H1 (cell line): Measurements from ENCODE around the gene MGAT5. TPM values are rescaled to one million over a fixed set of nuclear protein-coding genes. Genes with fewer than 3 reads are reported as not detected.

Source experiments
- CTCF ChIA-PET: fragments of 300-600 bp; sonication (Branson Sonifier 250); formaldehyde crosslinking; loops from one replicate; lab custom pipeline; 2021; ENCODE audit not compliant: partially characterized antibody; lab: Charles Lee
- POLR2A ChIA-PET: fragments of 300-600 bp; sonication (Branson Sonifier 250); formaldehyde crosslinking; loops from one replicate; lab custom pipeline; 2021; ENCODE audit warnings: inconsistent platforms; ENCODE audit not compliant: partially characterized antibody; lab: Charles Lee
- DNase-seq, 2 experiments: peaks; one replicate each; pipeline versions ENCODE4 v3.0.0 to v3.0.0-alpha.2; 2010 to 2022; ENCODE audit warnings: low spot score in 2 of 2, low read depth in 1 of 2, mixed read lengths in 1 of 2
- FAIRE-seq: peaks from 2 replicates; lab custom pipeline; 2011; peaks lifted over from hg19 to GRCh38; lab: Jason Lieb, UNC
- H2AFZ ChIP-seq: 2 replicates; pipeline ENCODE4 v1.8.1; 2012; ENCODE audit warnings: low read length, inconsistent platforms
- H2AK5ac ChIP-seq: 2 replicates; pipeline ENCODE4 v1.6.1; 2013; ENCODE audit warnings: low read depth, low read length
- H2BK120ac ChIP-seq: replicated peaks from 2 replicates; pipeline ENCODE3; 2013; ENCODE audit warnings: low read depth, low read length, inconsistent platforms
- H2BK12ac ChIP-seq: 2 replicates; pipeline ENCODE4 v1.6.1; 2013; ENCODE audit warnings: low read depth, low read length
- H2BK15ac ChIP-seq: 2 replicates; pipeline ENCODE4 v1.6.1; 2013; ENCODE audit warnings: low read length
- H2BK20ac ChIP-seq: 2 replicates; pipeline ENCODE4 v1.6.1; 2013; ENCODE audit warnings: low read length
- H2BK5ac ChIP-seq: 2 replicates; pipeline ENCODE4 v1.6.1; 2013; ENCODE audit warnings: low read depth, low read length
- H3K14ac ChIP-seq: 2 replicates; pipeline ENCODE4 v1.6.1; 2013; ENCODE audit warnings: inconsistent platforms; ENCODE audit not compliant: insufficient read length
- H3K18ac ChIP-seq: 2 replicates; pipeline ENCODE4 v1.6.1; 2013; ENCODE audit warnings: low read length; ENCODE audit errors: extremely low read depth
- H3K23ac ChIP-seq: 2 replicates; pipeline ENCODE4 v1.6.1; 2013; ENCODE audit warnings: inconsistent platforms; ENCODE audit not compliant: insufficient read length
- H3K23me2 ChIP-seq: 2 replicates; pipeline ENCODE4 v1.6.1; 2013; ENCODE audit warnings: low read depth, low read length
- H3K27ac ChIP-seq: 2 replicates; pipeline ENCODE4 v1.6.1; 2011; ENCODE audit warnings: low read depth, low read length, inconsistent platforms
- H3K27me3 ChIP-seq, 4 experiments: replicated peaks in 1 of 4; 1 replicate in 1 of 4; 2 replicates in 3 of 4; pipeline versions ENCODE4 v1.6.1 to v1.8.1; 2011 to 2013; ENCODE audit warnings: low read length in 3 of 4, mild to moderate bottlenecking in 3 of 4, inconsistent platforms in 2 of 4, mixed read lengths in 2 of 4, moderate library complexity in 1 of 4; ENCODE audit not compliant: control insufficient read depth in 3 of 4, insufficient read depth in 3 of 4; ENCODE audit errors: extremely low read depth in 1 of 4
- H3K36me3 ChIP-seq, 4 experiments: 2 replicates each; pipeline versions ENCODE4 v1.6.1 to v1.8.1; 2011 to 2013; ENCODE audit warnings: mild to moderate bottlenecking in 4 of 4, low read length in 3 of 4, moderate library complexity in 2 of 4, control low read depth in 1 of 4, inconsistent platforms in 1 of 4; ENCODE audit not compliant: insufficient read depth in 4 of 4, control insufficient read depth in 2 of 4
- H3K4ac ChIP-seq: replicated peaks from 2 replicates; pipeline ENCODE3; 2013; ENCODE audit warnings: low read length, low read depth, mixed read lengths, inconsistent platforms; ENCODE audit not compliant: insufficient read length
- H3K4me1 ChIP-seq, 4 experiments: replicated peaks in 1 of 4; 1 replicate in 1 of 4; 2 replicates in 3 of 4; pipeline versions ENCODE4 v1.6.1 to v1.8.1; 2011 to 2013; ENCODE audit warnings: low read length in 3 of 4, inconsistent platforms in 2 of 4, mixed read lengths in 1 of 4; ENCODE audit not compliant: insufficient read depth in 4 of 4, control insufficient read depth in 3 of 4
- H3K4me2 ChIP-seq, 2 experiments: 2 replicates each; pipeline versions ENCODE4 v1.6.1 to v1.8.1; 2011 to 2013; ENCODE audit warnings: low read depth in 2 of 2, low read length in 2 of 2, control low read depth in 1 of 2, inconsistent platforms in 1 of 2, mild to moderate bottlenecking in 1 of 2; ENCODE audit not compliant: insufficient read depth in 1 of 2
- H3K4me3 ChIP-seq, 4 experiments: fragments of 200-600, 300-600 bp in 1 of 4; sonication (generic), shearing (Covaris generic), sonication (Bioruptor Twin) in 1 of 4; 2 replicates each; pipeline versions ENCODE4 v1.5.1 to v1.8.1; 2011 to 2016; ENCODE audit warnings: low read length in 4 of 4, low read depth in 3 of 4, control low read depth in 2 of 4, inconsistent platforms in 2 of 4, mild to moderate bottlenecking in 2 of 4, mixed read lengths in 1 of 4, moderate library complexity in 1 of 4; ENCODE audit not compliant: insufficient read depth in 2 of 4; ENCODE audit errors: extremely low read depth in 1 of 4
- H3K56ac ChIP-seq: replicated peaks from 2 replicates; pipeline ENCODE3; 2013; ENCODE audit warnings: low read depth, mild to moderate bottlenecking, mixed read lengths, low read length, inconsistent platforms; ENCODE audit not compliant: insufficient read length
- H3K79me1 ChIP-seq: 2 replicates; pipeline ENCODE4 v1.6.1; 2013; ENCODE audit warnings: low read depth, low read length, control low read depth
- H3K79me2 ChIP-seq, 2 experiments: 2 replicates each; pipeline versions ENCODE4 v1.6.1 to v1.8.1; 2012 to 2013; ENCODE audit warnings: low read length in 2 of 2, mild to moderate bottlenecking in 2 of 2, inconsistent platforms in 1 of 2; ENCODE audit not compliant: insufficient read depth in 2 of 2, control insufficient read depth in 1 of 2
- H3K9ac ChIP-seq, 4 experiments: replicated peaks in 1 of 4; 1 replicate in 1 of 4; 2 replicates in 3 of 4; pipeline versions ENCODE4 v1.6.1 to v1.8.1; 2011 to 2013; ENCODE audit warnings: low read depth in 3 of 4, low read length in 3 of 4, control low read depth in 2 of 4, mild to moderate bottlenecking in 2 of 4, moderate library complexity in 2 of 4, inconsistent platforms in 1 of 4; ENCODE audit errors: extremely low read depth in 1 of 4
- H3K9me3 ChIP-seq, 2 experiments: 2 replicates each; pipeline versions ENCODE4 v1.6.1 to v1.8.1; 2012 to 2013; ENCODE audit warnings: mild to moderate bottlenecking in 2 of 2, moderate library complexity in 2 of 2, control low read depth in 1 of 2, inconsistent platforms in 1 of 2, low read depth in 1 of 2, low read length in 1 of 2, mixed read lengths in 1 of 2; ENCODE audit not compliant: insufficient read depth in 2 of 2
- H4K20me1 ChIP-seq, 2 experiments: replicated peaks in 1 of 2; 2 replicates each; pipeline versions ENCODE3 to v1.8.1; 2011 to 2013; ENCODE audit warnings: inconsistent platforms in 2 of 2, low read length in 2 of 2, mild to moderate bottlenecking in 1 of 2; ENCODE audit not compliant: insufficient read depth in 2 of 2, control insufficient read depth in 1 of 2
- H4K5ac ChIP-seq: 2 replicates; pipeline ENCODE4 v1.6.1; 2013; ENCODE audit warnings: low read length, low read depth, mixed read lengths, inconsistent platforms; ENCODE audit not compliant: insufficient read length
- H4K8ac ChIP-seq: 2 replicates; pipeline ENCODE4 v1.8.0; 2013; ENCODE audit warnings: mild to moderate bottlenecking, moderate library complexity, low read length, inconsistent platforms; ENCODE audit not compliant: insufficient read depth; ENCODE audit errors: extremely low read depth
- H4K91ac ChIP-seq: replicated peaks from 2 replicates; pipeline ENCODE3; 2013; ENCODE audit warnings: low read length, mixed read lengths, inconsistent platforms; ENCODE audit not compliant: insufficient read length
- WGBS, 2 experiments: shearing (Covaris generic) in 1 of 2; methylation state at CpG; one replicate each; pipeline versions ENCODE4 v1.1.6 to v1.1.7; 2013 to 2015; ENCODE audit warnings: low lambda C conversion rate in 2 of 2, mixed read lengths in 2 of 2, inconsistent platforms in 1 of 2, low coverage in 1 of 2, missing lambda C conversion rate in 1 of 2; ENCODE audit not compliant: insufficient replicate concordance in 2 of 2, insufficient coverage in 1 of 2, insufficient read length in 1 of 2; ENCODE audit errors: extremely low coverage in 1 of 2, missing lambda C conversion rate in 1 of 2; 5-methylcytosine and 5-hydroxymethylcytosine counted together
- polyA plus RNA-seq, 7 experiments: library from polyadenylated mRNA; depleted of rRNA in 3 of 7; stranded (reverse) in 5 of 7; unstranded in 2 of 7; fragments of >200 nt in 5 of 7; fragments of 200-250 nt in 2 of 7; gene quantifications; 1 replicate in 5 of 7; 2 replicates in 1 of 7; 4 replicates in 1 of 7; pipeline versions ENCODE4 v1.2.1 to v1.2.3, GENCODE V29; 2011 to 2013; ENCODE audit warnings: missing spikeins in 2 of 7, mixed read lengths in 2 of 7
- total RNA-seq: library from RNA; stranded (reverse); fragmentation: NEBNext Ultra II Directional; extraction: Animal tissue kit (Norgen Biotek cat#: 25700); gene quantifications from 2 replicates; pipeline ENCODE4 v1.2.1, GENCODE V29; 2021
- TF ChIP-seq, protein P1 (sequence below): IDR thresholded peaks from 2 replicates; pipeline ENCODE4 v1.6.1; 2011; ENCODE audit warnings: low read depth, mild to moderate bottlenecking, low read length; ENCODE audit not compliant: insufficient read depth

MGAT5 gene
- total and polyA plus RNA-seq, 2 of the 8 experiments (the other 6 are each of a cell fraction or from before 2014, with no cell fraction given): 11.2 to 49.2 TPM

DNA sequence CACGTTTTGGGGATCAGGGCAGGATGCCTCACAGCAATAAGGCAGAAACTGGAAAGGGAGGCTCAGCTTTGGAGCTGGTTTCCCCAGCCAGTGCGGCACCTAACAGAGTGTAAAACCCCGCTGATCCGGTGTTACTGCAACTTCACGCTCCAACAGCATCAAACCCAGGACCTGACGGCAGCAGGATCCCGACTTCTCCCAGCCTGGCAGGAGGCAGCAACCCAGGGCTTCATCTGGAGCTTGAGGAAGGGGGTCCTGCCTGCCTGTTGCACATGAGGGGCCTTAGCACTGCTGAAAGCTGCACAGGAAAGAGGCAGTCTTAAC lies 209.8 kb downstream of the MGAT5 start:
- Histone ChIP-seq H3K56ac (no peak overlapping the region), H3K36me3 (no peaks in the 10 kb centered on the region), H3K4ac (no peak overlapping the region), H4K8ac (no peak overlapping the region), H3K79me1 (no peaks in the 10 kb centered on the region), H2AK5ac (no peak overlapping the region), H3K9me3 (no peaks in the 10 kb centered on the region), H3K4me1 (peaks cover 0 to 4% (median 0%) of the 10 kb centered on the region in 4 experiments; a peak in 1 of 7 replicates), H3K18ac (no peak overlapping the region), H3K27ac (no peak overlapping the region), H4K20me1 (no peaks in the 10 kb centered on the region), H2BK5ac (no peak overlapping the region), H3K79me2 (no peaks in the 10 kb centered on the region), H3K4me2 (no peak overlapping the region), H4K5ac (no peak overlapping the region), H2BK120ac (no peak overlapping the region), H3K14ac (no peak overlapping the region), H2BK12ac (no peak overlapping the region), H3K4me3 (no peak overlapping the region), H2AFZ (no peak overlapping the region), H3K9ac (no peak overlapping the region), H2BK15ac (no peak overlapping the region), H3K27me3 (no peaks in the 10 kb centered on the region), H3K23me2 (no peaks in the 10 kb centered on the region), H4K91ac (no peak overlapping the region), H2BK20ac (no peak overlapping the region), H3K23ac (no peak overlapping the region)
- 86% methylated on average over 7 of the region's 7 CpGs; no CpG with 5 or more reads in 1 of the 2 experiments for WGBS, 2 experiments
- ChIA-PET POLR2A (no interaction called here), CTCF (interaction anchor here (1.0 to 2.1 kb wide), 6 partner anchors 13 to 346 kb away, joined by 3 to 9 read pairs (median 4); no protein-coding TSS in a partner anchor)
- DNase-seq: no peak
- no peak for FAIRE-seq
- TF ChIP-seq, protein P1, sequence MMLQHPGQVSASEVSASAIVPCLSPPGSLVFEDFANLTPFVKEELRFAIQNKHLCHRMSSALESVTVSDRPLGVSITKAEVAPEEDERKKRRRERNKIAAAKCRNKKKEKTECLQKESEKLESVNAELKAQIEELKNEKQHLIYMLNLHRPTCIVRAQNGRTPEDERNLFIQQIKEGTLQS: no peak
